Immature natural killer cell (primary cell): ENCODE measurements around the gene RASAL2. TPM values are rescaled to one million over a fixed set of nuclear protein-coding genes. Genes with fewer than 3 reads are reported as not detected.
"Not testable (repeated sequence)": the region's sequence is repeated elsewhere in the genome, so short reads cannot be mapped to it uniquely, and the experiment has no call there.

Experiments
- DNase-seq, 3 donors: peaks; one replicate each; pipeline ENCODE4 v3.0.0; 2022; ENCODE audit warnings: mixed read lengths in 1 of 3
- H3K27ac Mint-ChIP-seq, 6 donors: one replicate each; pipeline ENCODE4 v1.8.0; 2020; ENCODE audit warnings: mixed read lengths in 6 of 6, mild to moderate bottlenecking in 5 of 6, inconsistent platforms in 4 of 6, moderate library complexity in 3 of 6
- H3K27me3 Mint-ChIP-seq, 3 donors: one replicate each; pipeline ENCODE4 v1.8.0; 2020 to 2021; ENCODE audit warnings: low read depth in 3 of 3, mild to moderate bottlenecking in 3 of 3, mixed read lengths in 3 of 3, moderate library complexity in 3 of 3, inconsistent platforms in 1 of 3
- H3K36me3 Mint-ChIP-seq, 3 donors: one replicate each; pipeline ENCODE4 v1.8.0; 2020; ENCODE audit warnings: mixed read lengths in 3 of 3, inconsistent platforms in 2 of 3, mild to moderate bottlenecking in 2 of 3
- H3K4me1 Mint-ChIP-seq, 2 donors: one replicate each; pipeline ENCODE4 v1.8.0; 2020; ENCODE audit warnings: inconsistent platforms in 2 of 2, mild to moderate bottlenecking in 2 of 2, mixed read lengths in 2 of 2, moderate library complexity in 1 of 2
- H3K4me3 Mint-ChIP-seq, 5 donors: one replicate each; pipeline ENCODE4 v1.8.0; 2020; ENCODE audit warnings: mild to moderate bottlenecking in 5 of 5, mixed read lengths in 5 of 5, inconsistent platforms in 3 of 5, moderate library complexity in 3 of 5
- H3K9me3 Mint-ChIP-seq, 6 donors: one replicate each; pipeline ENCODE4 v1.8.0; 2020; ENCODE audit warnings: mild to moderate bottlenecking in 6 of 6, mixed read lengths in 6 of 6, inconsistent platforms in 4 of 6, moderate library complexity in 3 of 6
- polyA plus RNA-seq, 3 donors: library from polyadenylated mRNA; unstranded; fragments of 300-500 nt; fragmentation: Illumina TruSeq; gene quantifications; one replicate each; pipeline ENCODE4 v1.2.3, GENCODE V29; 2021

The RASAL2 gene
- polyA plus RNA-seq, 3 donors from 2014 or later, result not detected

DNA sequence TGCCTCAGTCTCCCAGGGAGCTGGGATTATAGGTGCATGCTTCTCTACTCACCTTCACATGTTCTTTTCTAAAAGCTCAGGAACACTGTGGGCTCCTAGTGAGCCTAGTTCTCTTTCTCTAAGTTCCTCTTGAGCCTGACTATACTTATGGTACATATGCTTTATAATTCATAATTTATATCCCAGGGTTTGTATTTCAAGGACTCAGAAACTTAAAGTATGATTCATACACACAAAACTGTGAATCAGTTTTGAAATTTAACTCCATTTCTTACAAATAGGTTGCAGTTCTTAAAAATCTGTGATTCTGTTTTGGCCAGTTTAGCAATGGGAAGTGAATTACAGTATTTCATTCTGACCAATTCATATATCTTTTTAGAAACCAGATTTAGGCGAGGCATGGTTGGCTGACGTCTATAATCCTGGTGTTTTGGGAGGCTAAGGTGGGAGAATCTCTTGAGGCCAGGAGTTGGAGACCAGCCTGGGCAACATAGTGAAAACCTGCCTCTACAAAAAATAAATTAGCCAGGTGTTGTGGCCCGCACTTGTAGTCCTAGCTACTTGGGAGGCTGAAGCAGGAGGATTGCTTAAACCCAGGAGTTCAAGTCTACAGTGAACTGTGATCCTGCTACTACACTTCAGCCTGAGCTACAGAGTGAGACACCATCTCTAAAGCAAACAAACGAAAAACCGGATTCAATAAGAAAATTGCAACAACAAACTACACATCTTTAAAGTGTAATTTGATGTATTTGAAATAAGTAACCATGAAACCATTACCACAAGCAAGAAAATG is 15.6 kb downstream of the RASAL2 start:
- no peak for DNase-seq
- no peak overlapping the region for H3K27ac Mint-ChIP-seq
- H3K9me3 Mint-ChIP-seq, result peaks cover 0 to 8% (median 2%) of the 10 kb centered on the region in 6 donors
- H3K36me3 Mint-ChIP-seq, result no peaks in the 10 kb centered on the region
- no peaks in the 10 kb centered on the region for H3K4me1 Mint-ChIP-seq
- H3K27me3 Mint-ChIP-seq, result peaks cover 0 to 2% (median 0%) of the 10 kb centered on the region in 3 donors
- H3K4me3 Mint-ChIP-seq, result no peak overlapping the region

DNA sequence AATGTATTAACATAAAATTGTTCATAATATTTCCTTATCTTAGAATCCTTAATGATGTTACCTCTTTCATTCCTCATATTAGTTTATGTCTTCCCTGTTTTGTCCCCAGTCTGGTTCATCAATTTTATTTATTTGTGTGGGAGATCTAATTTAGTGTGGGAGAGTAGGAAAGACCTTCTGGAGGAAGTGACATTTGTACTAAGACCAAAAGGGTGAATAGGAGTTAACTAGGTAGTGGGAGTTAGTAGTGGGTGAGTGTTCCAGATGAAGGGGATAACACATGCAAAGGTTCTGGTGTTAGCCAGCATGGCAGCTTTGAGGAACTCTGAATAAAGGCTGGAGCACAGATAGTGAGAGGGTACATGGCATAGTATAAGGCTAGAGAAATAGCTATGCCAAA is 21.4 kb downstream of the RASAL2 start:
- Mint-ChIP-seq H3K4me1 (no peaks in the 10 kb centered on the region), H3K9me3 (peaks cover 0 to 20% (median 3%) of the 10 kb centered on the region in 6 donors), H3K27ac (no peak overlapping the region), H3K36me3 (no peaks in the 10 kb centered on the region), H3K4me3 (no peak overlapping the region), H3K27me3 (peaks cover 0 to 2% (median 0%) of the 10 kb centered on the region in 3 donors)
- no peak for DNase-seq

DNA sequence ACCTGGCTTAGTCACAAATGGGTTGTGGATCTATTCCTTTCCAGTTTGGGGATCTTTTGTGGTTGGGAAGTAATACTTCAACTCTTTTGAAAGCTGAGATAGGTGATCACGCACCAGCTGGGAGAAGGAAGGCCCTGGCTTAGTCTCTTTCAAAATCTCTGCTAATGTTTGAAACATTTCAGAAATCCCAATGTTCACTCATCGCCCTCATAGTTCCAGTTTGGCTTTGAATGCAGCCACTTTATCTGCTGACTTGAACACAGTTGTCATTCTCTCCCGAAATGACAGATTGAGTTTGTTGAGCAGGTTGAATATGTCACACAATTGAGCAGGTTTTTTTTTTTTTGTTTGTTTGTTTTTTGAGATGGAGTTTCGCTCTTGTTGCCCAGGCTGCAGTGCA is 24.6 kb downstream of the RASAL2 start:
- H3K27me3 Mint-ChIP-seq, result peaks cover 0 to 4% (median 0%) of the 10 kb centered on the region in 3 donors
- H3K9me3 Mint-ChIP-seq, result peaks cover 5 to 22% (median 7%) of the 10 kb centered on the region in 6 donors
- H3K36me3 Mint-ChIP-seq, result peaks cover 0 to 3% (median 0%) of the 10 kb centered on the region in 3 donors
- DNase-seq, result no peak
- no peak overlapping the region for H3K27ac Mint-ChIP-seq
- no peak overlapping the region for H3K4me3 Mint-ChIP-seq
- no peaks in the 10 kb centered on the region for H3K4me1 Mint-ChIP-seq

DNA sequence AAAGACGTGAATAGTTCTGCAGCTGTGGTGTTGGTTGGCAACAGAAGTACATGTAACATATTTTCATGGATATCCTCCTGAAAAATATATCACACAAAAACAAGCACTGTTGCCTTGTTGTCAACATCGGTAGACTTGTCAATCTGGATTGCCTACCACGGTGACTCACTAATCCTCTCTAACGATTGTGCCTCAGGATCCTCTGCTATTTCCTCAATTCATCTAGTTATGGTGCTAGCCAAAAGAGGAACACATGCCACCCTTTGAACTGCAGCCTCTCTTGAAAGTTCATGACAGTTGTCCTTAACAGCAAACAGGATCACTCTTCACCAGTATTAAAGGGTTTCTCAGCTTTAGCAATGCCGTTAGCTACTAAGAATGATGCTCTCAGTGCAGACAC is 25.7 kb downstream of the RASAL2 start:
- no peak overlapping the region for H3K27ac Mint-ChIP-seq
- no peaks in the 10 kb centered on the region for H3K4me1 Mint-ChIP-seq
- H3K36me3 Mint-ChIP-seq, result peaks cover 0 to 3% (median 0%) of the 10 kb centered on the region in 3 donors
- peaks cover 5 to 20% (median 7%) of the 10 kb centered on the region in 6 donors for H3K9me3 Mint-ChIP-seq
- H3K4me3 Mint-ChIP-seq, result no peak overlapping the region
- H3K27me3 Mint-ChIP-seq, result peaks cover 0 to 4% (median 0%) of the 10 kb centered on the region in 3 donors
- DNase-seq, result no peak

DNA sequence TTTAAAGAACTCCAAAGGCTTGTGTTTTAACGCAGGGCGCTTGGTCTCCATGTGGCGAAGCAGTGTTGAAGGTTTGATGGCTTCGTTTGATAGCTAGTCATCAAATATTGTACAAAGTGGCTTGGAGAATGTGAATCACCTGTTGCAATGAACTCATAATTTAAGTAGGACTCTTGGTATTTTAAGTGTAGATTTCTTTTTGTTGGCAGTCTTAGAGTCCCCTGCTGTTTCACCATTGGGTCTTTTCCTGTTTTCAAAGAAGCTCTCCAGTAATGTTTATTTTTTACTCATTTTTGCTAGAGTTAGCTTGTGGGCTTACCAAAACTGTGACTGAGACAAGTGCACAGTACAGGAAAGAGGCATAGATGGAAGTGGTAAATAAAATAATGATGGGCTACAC is 26.2 kb downstream of the RASAL2 start:
- no peak overlapping the region for H3K4me3 Mint-ChIP-seq
- H3K27ac Mint-ChIP-seq, result no peak overlapping the region
- H3K9me3 Mint-ChIP-seq, result peaks cover 5 to 20% (median 5%) of the 10 kb centered on the region in 6 donors
- DNase-seq, result no peak
- H3K36me3 Mint-ChIP-seq, result peaks cover 0 to 3% (median 0%) of the 10 kb centered on the region in 3 donors
- H3K27me3 Mint-ChIP-seq, result peaks cover 0 to 4% (median 0%) of the 10 kb centered on the region in 3 donors
- no peaks in the 10 kb centered on the region for H3K4me1 Mint-ChIP-seq

DNA sequence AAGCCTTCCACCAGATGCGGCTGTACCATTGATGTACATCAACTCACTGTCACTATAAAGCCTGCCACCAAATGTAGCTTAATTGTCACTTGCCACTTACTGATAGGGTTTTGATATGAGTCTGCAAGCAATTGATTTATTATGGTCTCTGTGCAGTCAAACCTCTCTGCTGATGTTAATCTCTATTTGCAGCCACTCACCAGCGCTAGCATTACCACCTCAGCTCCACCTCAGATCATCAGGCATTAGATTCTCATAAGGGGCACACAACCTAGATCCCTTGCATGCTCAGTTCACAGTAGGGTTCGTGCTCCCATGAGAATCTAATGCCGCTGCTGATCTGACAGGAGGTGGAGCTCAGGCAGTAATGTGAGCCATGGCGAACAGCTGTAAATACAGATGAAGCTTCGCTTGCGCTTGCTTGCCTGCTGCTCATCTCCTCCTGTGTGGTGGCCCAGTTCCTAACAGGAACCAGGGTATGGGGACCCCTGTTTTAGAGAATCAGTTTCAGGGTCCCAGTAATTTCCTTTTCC is 26.7 kb downstream of the RASAL2 start:
- not testable (repeated sequence) for H3K36me3 Mint-ChIP-seq, H3K27me3 Mint-ChIP-seq, H3K27ac Mint-ChIP-seq

DNA sequence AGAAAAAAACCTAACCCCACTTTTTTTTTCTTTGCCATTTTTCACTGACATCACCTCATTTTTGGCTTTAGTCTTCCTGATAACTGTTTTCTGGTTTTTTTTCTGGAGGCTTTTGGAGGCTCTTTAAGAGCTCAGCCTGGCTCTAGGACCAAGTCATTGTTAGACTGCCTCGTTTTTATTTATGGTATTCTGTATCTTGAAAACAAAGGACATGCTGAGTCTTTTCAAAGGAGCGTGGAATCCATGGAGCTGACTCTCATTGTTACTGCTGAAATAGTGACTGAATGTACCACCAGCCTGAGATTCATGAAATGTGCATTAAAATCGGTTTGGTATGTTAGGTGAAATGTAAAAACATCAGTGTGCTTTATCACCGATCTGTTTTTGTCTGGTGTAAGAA is 28.0 kb downstream of the RASAL2 start:
- peaks cover 0 to 3% (median 0%) of the 10 kb centered on the region in 3 donors for H3K36me3 Mint-ChIP-seq
- peaks cover under 1 to 15% (median 5%) of the 10 kb centered on the region in 6 donors for H3K9me3 Mint-ChIP-seq
- no peak for DNase-seq
- H3K4me3 Mint-ChIP-seq, result no peak overlapping the region
- peaks cover 0 to 4% (median 0%) of the 10 kb centered on the region in 3 donors for H3K27me3 Mint-ChIP-seq
- no peak overlapping the region for H3K27ac Mint-ChIP-seq
- no peaks in the 10 kb centered on the region for H3K4me1 Mint-ChIP-seq

More for the DNA sequence above, 26.7 kb downstream of the RASAL2 start:
- not testable (repeated sequence) for H3K4me3 Mint-ChIP-seq, H3K4me1 Mint-ChIP-seq, DNase-seq
- peaks cover 3 to 18% (median 5%) of the 10 kb centered on the region in 6 donors for H3K9me3 Mint-ChIP-seq

DNA sequence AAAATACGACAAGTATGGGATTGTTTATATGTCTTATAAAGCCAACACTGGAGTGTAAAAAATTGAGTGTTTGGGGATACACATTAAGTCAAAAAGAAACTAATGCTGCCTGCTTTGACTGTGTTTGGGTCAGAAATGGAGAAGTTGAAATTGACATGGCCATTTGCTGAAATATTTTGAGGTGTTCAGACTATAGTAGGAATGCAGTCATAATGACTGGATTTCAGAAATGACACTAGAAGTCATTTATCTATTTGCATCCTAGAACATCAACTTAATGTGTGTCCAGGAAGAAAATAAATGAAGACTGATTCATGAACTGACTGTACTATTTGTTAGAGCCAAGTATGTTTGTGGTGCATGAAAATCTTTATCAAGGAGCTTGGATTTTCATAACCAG is 28.4 kb downstream of the RASAL2 start:
- H3K27me3 Mint-ChIP-seq, result peaks cover 0 to 4% (median 0%) of the 10 kb centered on the region in 3 donors
- H3K4me1 Mint-ChIP-seq, result no peaks in the 10 kb centered on the region
- no peak overlapping the region for H3K4me3 Mint-ChIP-seq
- no peak for DNase-seq
- H3K36me3 Mint-ChIP-seq, result peaks cover 0 to 3% (median 0%) of the 10 kb centered on the region in 3 donors
- H3K27ac Mint-ChIP-seq, result no peak overlapping the region
- peaks cover 0 to 15% (median 5%) of the 10 kb centered on the region in 6 donors for H3K9me3 Mint-ChIP-seq

DNA sequence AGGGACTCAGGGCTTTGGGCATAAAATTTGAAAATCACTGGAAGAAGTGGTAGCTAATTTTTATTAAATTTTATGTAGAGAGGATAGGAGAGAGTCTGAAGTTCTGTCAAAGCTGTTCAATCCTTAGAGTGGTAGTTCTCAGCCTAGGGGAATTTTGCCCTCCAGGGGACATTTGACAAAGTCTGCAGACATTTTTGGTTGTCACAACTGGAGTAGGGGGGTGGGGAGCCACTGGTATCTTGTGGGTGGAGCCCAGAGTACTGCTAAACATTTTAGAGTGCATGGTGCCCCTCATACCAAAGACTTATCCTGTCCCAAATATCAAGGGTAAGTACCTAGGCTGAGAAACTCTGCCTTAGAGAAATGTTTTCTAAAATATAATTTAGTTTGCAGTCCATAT is 30.2 kb downstream of the RASAL2 start:
- peaks cover 0 to 2% (median 0%) of the 10 kb centered on the region in 3 donors for H3K27me3 Mint-ChIP-seq
- no peaks in the 10 kb centered on the region for H3K4me1 Mint-ChIP-seq
- H3K9me3 Mint-ChIP-seq, result peaks cover 0 to 11% (median 5%) of the 10 kb centered on the region in 6 donors
- H3K4me3 Mint-ChIP-seq, result no peak overlapping the region
- peaks cover 0 to 3% (median 0%) of the 10 kb centered on the region in 3 donors for H3K36me3 Mint-ChIP-seq
- DNase-seq, result no peak
- H3K27ac Mint-ChIP-seq, result no peak overlapping the region

DNA sequence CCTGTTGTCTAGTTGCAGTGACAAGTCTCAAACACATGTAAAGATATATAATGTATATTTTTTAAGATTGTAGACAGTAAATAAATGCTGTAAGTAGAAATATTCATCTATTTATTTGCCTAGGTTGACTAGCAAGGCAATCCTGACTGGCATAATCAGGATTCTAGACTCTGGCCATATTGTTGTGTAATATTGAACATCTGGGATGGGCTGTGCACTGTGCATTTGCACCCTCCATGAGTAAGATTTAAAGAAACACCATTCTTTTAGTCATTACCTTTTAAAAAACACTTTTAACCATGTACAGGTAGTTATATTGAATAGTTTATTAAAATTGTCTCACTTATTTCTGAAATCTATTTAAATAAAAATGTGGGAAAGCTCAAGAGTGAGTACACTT is 32.4 kb downstream of the RASAL2 start:
- no peaks in the 10 kb centered on the region for H3K36me3 Mint-ChIP-seq
- no peak for DNase-seq
- peaks cover 2 to 10% (median 3%) of the 10 kb centered on the region in 6 donors for H3K9me3 Mint-ChIP-seq
- H3K27ac Mint-ChIP-seq, result no peak overlapping the region
- H3K4me3 Mint-ChIP-seq, result no peak overlapping the region
- no peaks in the 10 kb centered on the region for H3K4me1 Mint-ChIP-seq
- peaks cover 0 to 2% (median 0%) of the 10 kb centered on the region in 3 donors for H3K27me3 Mint-ChIP-seq

DNA sequence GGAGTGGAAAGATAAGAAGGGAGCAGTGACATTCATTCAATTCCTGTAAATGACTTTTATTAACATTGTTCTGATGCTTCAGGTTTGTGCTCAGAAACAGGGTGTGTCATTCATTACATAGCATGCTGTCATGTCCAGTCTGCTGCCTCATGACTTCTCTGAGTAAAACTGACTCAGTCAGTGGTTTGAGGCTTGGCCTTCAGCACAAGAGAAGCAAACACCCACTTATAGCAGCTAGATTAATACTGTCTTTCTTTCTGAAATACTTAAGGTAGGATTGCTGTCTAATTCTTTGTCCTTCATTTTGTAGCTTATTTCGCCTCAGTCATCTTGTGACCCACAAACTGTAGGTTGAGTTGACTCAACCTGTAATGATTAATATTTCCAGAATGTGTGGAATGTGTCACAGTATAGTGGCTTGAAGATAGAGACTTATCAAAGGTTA is 32.9 kb downstream of the RASAL2 start:
- Mint-ChIP-seq H3K27me3 (no peaks in the 10 kb centered on the region), H3K27ac (no peak overlapping the region), H3K4me3 (no peak overlapping the region), H3K36me3 (no peaks in the 10 kb centered on the region), H3K4me1 (no peaks in the 10 kb centered on the region), H3K9me3 (peaks cover 2 to 8% (median 3%) of the 10 kb centered on the region in 6 donors)
- no peak for DNase-seq

DNA sequence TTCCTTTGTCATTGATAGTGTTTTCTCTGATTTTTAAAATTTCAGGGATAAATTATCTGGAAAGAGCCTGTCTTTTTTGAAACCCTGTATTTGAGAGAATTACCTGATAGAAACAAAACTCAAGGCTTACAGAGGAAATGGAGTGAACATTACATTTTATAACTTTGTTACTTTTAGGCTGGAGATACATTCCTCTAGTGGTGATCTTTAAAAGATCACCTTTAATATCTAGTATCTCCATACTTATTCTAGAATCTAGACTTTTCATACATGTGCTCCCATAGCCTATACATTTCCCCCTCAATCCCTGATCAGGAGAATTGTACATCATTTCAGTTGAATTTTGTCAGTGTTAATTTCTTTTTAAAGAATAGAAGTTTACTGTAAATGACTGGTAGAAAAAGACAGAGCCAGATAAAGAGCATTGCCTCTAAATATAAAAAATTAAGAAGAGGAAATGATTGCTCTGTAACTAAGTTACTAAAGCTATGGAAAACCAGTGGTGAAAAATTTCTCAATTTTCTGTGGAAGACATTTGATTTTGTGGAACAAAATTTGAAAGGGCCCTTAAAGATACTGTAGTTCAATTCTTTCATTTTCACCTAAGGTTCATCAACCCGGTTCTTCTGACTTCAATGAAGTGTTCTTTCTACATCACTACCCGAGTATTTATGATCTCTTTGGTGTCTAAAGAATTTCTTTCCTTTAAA is 33.7 kb downstream of the RASAL2 start:
- Mint-ChIP-seq H3K4me3 (no peak overlapping the region), H3K4me1 (no peaks in the 10 kb centered on the region), H3K27ac (no peak overlapping the region), H3K36me3 (no peaks in the 10 kb centered on the region), H3K9me3 (peaks cover 0 to 12% (median 3%) of the 10 kb centered on the region in 6 donors), H3K27me3 (no peaks in the 10 kb centered on the region)
- DNase-seq, result no peak

DNA sequence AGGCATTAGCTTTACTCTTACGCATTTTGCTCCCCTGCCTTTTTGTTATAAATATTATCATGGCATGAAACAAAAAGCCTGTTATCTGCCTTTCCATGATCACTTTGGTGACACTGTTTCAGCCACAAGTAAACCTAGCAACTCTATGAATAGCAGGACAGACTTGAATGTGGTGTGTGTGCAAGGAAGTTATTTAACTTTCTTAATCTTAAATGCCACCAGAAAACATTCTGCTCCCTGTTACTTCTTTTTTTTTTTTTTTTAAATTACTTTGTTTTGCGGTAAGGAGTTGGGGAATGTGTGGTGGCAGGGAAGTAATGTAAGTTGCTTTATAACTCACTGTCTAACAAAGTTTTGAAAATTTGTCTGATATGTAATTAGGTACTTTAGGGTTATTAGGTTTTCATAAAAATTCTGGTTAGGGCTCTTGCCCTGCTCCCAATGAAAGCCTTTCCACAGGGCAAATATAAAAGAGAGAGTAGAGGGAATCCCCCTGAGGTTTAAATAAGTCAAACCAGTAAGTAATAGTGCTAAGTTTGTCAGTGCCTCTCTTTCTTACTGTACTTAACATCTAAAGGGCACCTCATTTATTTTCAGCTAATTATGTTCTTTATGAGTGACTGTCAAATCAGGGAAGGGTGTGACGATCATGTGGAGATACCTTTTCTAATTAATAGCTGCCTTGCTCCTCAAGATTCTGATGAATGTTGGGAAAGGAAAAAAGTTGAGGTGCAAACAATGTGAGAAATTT is 39.5 kb downstream of the RASAL2 start:
- DNase-seq, result no peak
- H3K9me3 Mint-ChIP-seq, result peaks cover 4 to 22% (median 5%) of the 10 kb centered on the region in 6 donors
- peaks cover 0 to 3% (median 2%) of the 10 kb centered on the region in 3 donors for H3K27me3 Mint-ChIP-seq
- H3K27ac Mint-ChIP-seq, result no peak overlapping the region
- no peaks in the 10 kb centered on the region for H3K4me1 Mint-ChIP-seq
- H3K4me3 Mint-ChIP-seq, result no peak overlapping the region
- no peaks in the 10 kb centered on the region for H3K36me3 Mint-ChIP-seq
